Transverse colon (tissue), 4 donors: Measurements from ENCODE around the gene AP3S1. TPM values are rescaled to one million over a fixed set of nuclear protein-coding genes. Genes with fewer than 3 reads are reported as not detected.

Experiments used
- DNase-seq: peaks from one replicate; pipeline ENCODE4 v3.0.0-alpha.2; 2019
- H3K27ac ChIP-seq, 4 donors: fragments of 200-600 bp; sonication (generic); 2 replicates each; pipeline ENCODE4 v1.5.1; 2016 to 2018; ENCODE audit warnings: inconsistent platforms in 4 of 4
- H3K27me3 ChIP-seq: fragments of 200-600 bp; sonication (generic); 2 replicates; pipeline ENCODE4 v1.5.1; 2017; ENCODE audit warnings: inconsistent platforms
- H3K36me3 ChIP-seq, 4 donors: fragments of 200-600 bp; sonication (generic); 2 replicates each; pipeline ENCODE4 v1.5.1; 2017 to 2019; ENCODE audit warnings: inconsistent platforms in 4 of 4
- H3K4me1 ChIP-seq, 4 donors: fragments of 200-600 bp; sonication (generic); 2 replicates each; pipeline ENCODE4 v1.5.1; 2017 to 2020; ENCODE audit warnings: inconsistent platforms in 4 of 4
- H3K4me3 ChIP-seq, 4 donors: fragments of 200-600 bp; sonication (generic); 1 replicate in 1 of 4; 2 replicates in 3 of 4; pipeline versions ENCODE4 v1.5.1 to v1.6.1; 2017 to 2019; ENCODE audit warnings: inconsistent platforms in 4 of 4
- H3K9me3 ChIP-seq, 2 donors: fragments of 200-600 bp; sonication (generic); 2 replicates each; pipeline ENCODE4 v1.5.1; 2017 to 2019; ENCODE audit warnings: inconsistent platforms in 2 of 2
- CTCF ChIP-seq, 5 experiments: fragments of 200-600 bp in 3 of 5; fragments of 450-650 bp in 2 of 5; sonication (generic) in 3 of 5; IDR thresholded peaks; 1 replicate in 2 of 5; 2 replicates in 3 of 5; pipeline ENCODE4 v1.5.1; 2016 to 2017; ENCODE audit warnings: antibody characterized with exemption in 5 of 5, inconsistent platforms in 3 of 5, mild to moderate bottlenecking in 2 of 5, moderate library complexity in 1 of 5
- EP300 ChIP-seq: sonication (generic); formaldehyde crosslinking; IDR thresholded peaks from one replicate; pipeline ENCODE4 v1.6.1; 2017; ENCODE audit warnings: antibody characterized with exemption, low read depth
- POLR2A ChIP-seq: fragments of 450-650 bp; IDR thresholded peaks from one replicate; pipeline ENCODE4 v1.6.1; 2016; ENCODE audit warnings: antibody characterized with exemption, mild to moderate bottlenecking, moderate library complexity
- POLR2AphosphoS5 ChIP-seq, 3 donors: sonication (generic); formaldehyde crosslinking; IDR thresholded peaks; one replicate each; pipeline ENCODE4 v1.6.1; 2016; ENCODE audit warnings: antibody characterized with exemption in 3 of 3
- WGBS, 2 donors: methylation state at CpG; one replicate each; pipeline ENCODE4 v1.1.5; 2018; ENCODE audit warnings: low coverage in 1 of 2; 5-methylcytosine and 5-hydroxymethylcytosine counted together
- in situ Hi-C, 4 donors: fragments of 200-750 bp; cut with MboI; loops; one replicate each; pipeline versions ENCODE4 v1.15.0 to v1.15.1; 2017; ENCODE audit warnings: low sequenced_read_pairs in 3 of 4, low pct_ligation_motif_present in 1 of 4, low pct_unique_long_range_greater_than_20kb in 1 of 4
- intact Hi-C: fragments of 100-400 bp; cut with DNase I; formaldehyde crosslinking; loops from one replicate; pipeline ENCODE4 v1.15.1; 2023; ENCODE audit warnings: low total_unique reads
- total RNA-seq, 4 donors: library from RNA; depleted of rRNA; stranded (reverse); fragments of >200 nt; gene quantifications; one replicate each; pipeline ENCODE4 v1.1.0, GENCODE V29; 2016

Gene AP3S1
- total RNA-seq, 4 donors from 2014 or later = 54.2 to 258 (median 65.7) TPM

DNA sequence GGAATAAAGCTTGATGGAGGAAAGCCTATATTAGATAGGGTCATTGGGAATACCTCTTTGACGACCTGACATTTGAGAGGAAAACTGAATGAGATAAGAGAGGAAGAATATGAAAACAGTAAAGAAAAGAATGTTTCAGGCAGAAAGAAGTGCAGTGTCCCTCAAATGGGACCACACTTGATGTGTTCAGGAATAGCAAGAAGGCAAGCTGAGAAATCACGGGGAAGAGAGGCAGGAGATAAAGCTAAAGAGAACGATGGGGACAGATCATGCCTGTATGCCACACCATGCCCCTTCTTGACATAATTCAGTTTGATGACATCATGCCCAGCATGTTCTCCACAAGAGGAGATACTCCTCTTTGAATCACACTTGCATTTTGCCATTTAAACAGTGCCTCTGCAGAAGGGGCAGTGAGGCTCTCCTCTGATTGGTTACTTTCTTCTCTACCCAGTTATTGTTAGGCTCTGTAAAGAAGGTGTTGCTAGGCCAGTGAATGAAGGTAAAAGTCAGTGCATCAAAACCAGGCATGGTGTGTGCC, 7.6 kb downstream of the AP3S1 start:
- no peaks in the 10 kb centered on the region for H3K27me3 ChIP-seq
- intact Hi-C loops = no loop called here
- H3K4me3 ChIP-seq = no peak overlapping the region
- no peaks in the 10 kb centered on the region for H3K36me3 ChIP-seq
- in situ Hi-C loops = loop anchor here in 3 of 4 donors (25.0 kb wide), 2 partner anchors 213 to 537 kb away; no protein-coding TSS in a partner anchor
- H3K4me1 ChIP-seq = peaks cover 0 to 33% (median 6%) of the 10 kb centered on the region in 4 donors
- TF ChIP-seq EP300 (no peak), CTCF (IDR thresholded peaks at IDR 0.05) (no peak), POLR2A (no peak), POLR2AphosphoS5 (IDR thresholded peaks at IDR 0.05) (no peak)
- 82 to 96% methylated on average over 3 of the region's 3 CpGs for WGBS, 2 donors
- DNase-seq = no peak
- H3K27ac ChIP-seq = no peak overlapping the region
- no peaks in the 10 kb centered on the region for H3K9me3 ChIP-seq

DNA sequence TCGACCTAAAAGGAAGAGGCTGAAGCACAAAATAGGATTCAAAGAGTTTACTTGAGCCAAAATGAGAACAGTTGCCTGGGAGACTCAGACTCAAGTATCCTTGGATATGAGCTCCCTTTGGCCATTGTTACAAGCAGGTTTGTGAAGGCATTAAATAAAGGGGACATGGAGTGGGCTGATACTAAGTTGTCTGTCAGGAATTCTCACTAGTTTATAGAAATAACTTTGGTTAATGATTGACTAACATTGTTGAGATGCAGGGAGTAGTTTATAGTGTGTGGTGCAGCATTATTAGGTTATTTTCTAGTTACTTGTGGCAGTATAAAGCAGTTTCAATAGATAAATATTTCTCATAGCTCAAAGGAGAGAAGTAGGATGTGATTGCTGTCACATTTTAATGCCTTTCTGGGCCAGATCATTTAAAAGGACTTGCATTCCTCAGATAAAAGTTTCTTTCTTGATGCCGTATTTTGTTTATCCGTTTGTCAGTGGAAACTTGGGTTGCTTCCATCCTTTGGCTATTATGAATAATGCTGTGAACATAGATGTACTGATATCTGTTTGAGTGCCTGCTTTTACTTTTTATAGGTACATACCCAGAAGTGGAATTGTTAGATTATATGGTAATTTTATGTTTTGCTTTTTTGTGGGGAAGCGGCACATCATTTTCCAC, 9.1 kb downstream of the AP3S1 start:
- Histone ChIP-seq H3K36me3 (no peaks in the 10 kb centered on the region), H3K27me3 (no peaks in the 10 kb centered on the region), H3K4me1 (peaks cover 0 to 27% (median 6%) of the 10 kb centered on the region in 4 donors), H3K27ac (peak overlapping the region; percentile 2 to 23 (median 8)), H3K4me3 (no peak overlapping the region), H3K9me3 (no peaks in the 10 kb centered on the region)
- in situ Hi-C loops = no loop called here
- intact Hi-C loops = no loop called here
- WGBS, 2 donors = 71 to 75% methylated on average over 4 of the region's 4 CpGs
- TF ChIP-seq EP300 (no peak), POLR2AphosphoS5 (IDR thresholded peaks at IDR 0.05) (no peak), CTCF (IDR thresholded peaks at IDR 0.05) (no peak), POLR2A (no peak)
- DNase-seq = no peak

GRCh38 chr5:115854139-115854538, 12.4 kb downstream of the AP3S1 start:
- Histone ChIP-seq H3K4me1 (peaks cover 14 to 58% (median 23%) of the 10 kb centered on the region in 4 donors), H3K27ac (no peak overlapping the region), H3K27me3 (no peaks in the 10 kb centered on the region), H3K9me3 (no peaks in the 10 kb centered on the region), H3K36me3 (no peaks in the 10 kb centered on the region), H3K4me3 (no peak overlapping the region)
- TF ChIP-seq EP300 (no peak), CTCF (IDR thresholded peaks at IDR 0.05) (no peak), POLR2A (no peak), POLR2AphosphoS5 (IDR thresholded peaks at IDR 0.05) (no peak)
- intact Hi-C loops = no loop called here
- in situ Hi-C loops = no loop called here
- WGBS, 2 donors = 92 to 94% methylated on average over 3 of the region's 3 CpGs
- no peak for DNase-seq

- no peak for DNase-seq
- H3K9me3 ChIP-seq = no peaks in the 10 kb centered on the region
- WGBS, 2 donors = 80 to 89% methylated on average over 1 of the region's 1 CpG
- in situ Hi-C loops = no loop called here
- H3K4me1 ChIP-seq = peaks cover 14 to 54% (median 19%) of the 10 kb centered on the region in 4 donors
- intact Hi-C loops = no loop called here
- no peak overlapping the region for H3K27ac ChIP-seq
- H3K36me3 ChIP-seq = no peaks in the 10 kb centered on the region
- H3K4me3 ChIP-seq = no peak overlapping the region
- H3K27me3 ChIP-seq = no peaks in the 10 kb centered on the region
- TF ChIP-seq POLR2A = no peak
- no peak for TF ChIP-seq POLR2AphosphoS5 (IDR thresholded peaks at IDR 0.05)
- no peak for TF ChIP-seq CTCF (IDR thresholded peaks at IDR 0.05)
- no peak for TF ChIP-seq EP300
These were observed 14.2 kb downstream of the AP3S1 start for GRCh38 chr5:115855959-115856358.
